GM13976 (cell line): ENCODE results near the gene KCNE3.

Source experiments
- DNase-seq: peaks from one replicate; pipeline ENCODE4 v3.0.0; 2012; ENCODE audit warnings: low spot score
- in situ Hi-C: fragments of 300-500 bp; cut with MboI; formaldehyde crosslinking; loops from one replicate; pipeline ENCODE4 v1.12.0; 2022; ENCODE audit warnings: low sequenced_read_pairs, mixed read lengths, inconsistent platforms; ENCODE audit not compliant: unreplicated experiment
- TF ChIP-seq, protein P1 (sequence below): IDR thresholded peaks from 2 replicates; pipeline ENCODE4 v1.5.1; 2012; ENCODE audit warnings: borderline replicate concordance, mild to moderate bottlenecking; ENCODE audit not compliant: insufficient read depth; ENCODE audit errors: extremely low read depth, missing control alignments, control extremely low read depth

KCNE3 gene

DNA sequence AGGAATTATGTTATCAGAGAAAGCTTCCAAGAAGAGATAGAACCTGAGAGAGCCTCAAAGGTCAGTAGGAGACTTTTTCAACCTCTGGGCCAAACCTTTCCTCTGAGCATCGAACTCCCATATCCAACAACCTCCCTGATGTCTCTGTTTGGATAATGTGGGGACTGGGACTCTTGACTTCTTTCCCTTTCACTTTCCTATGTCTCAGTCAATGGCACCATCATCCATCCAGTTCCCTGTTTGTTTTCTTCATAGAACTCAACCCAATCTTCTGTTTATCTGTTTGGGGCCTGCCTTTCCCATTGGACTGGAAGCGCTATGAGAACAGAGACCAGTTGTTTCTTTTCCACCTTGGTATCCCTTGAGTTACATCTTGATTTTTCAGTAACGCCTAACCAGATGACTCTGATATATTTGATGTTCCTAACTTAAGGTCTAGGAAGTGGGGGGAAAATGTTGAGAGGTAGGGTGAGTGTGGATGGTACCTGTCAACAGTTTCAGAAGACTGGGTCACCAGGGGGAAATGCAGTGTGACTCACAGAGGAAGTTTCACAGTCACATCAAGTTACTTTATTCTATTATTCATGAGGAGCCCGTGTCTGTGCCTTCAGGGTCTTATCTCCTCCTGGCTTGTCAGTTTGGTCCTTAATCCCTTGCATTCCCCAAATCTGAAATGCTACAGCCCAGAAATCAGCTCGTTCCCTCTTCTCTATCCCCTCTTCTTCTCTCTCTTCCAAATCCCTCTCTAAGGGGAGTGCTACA is 4.5 kb upstream of the KCNE3 start:
- in situ Hi-C loops: no loop called here
- TF ChIP-seq, protein P1, sequence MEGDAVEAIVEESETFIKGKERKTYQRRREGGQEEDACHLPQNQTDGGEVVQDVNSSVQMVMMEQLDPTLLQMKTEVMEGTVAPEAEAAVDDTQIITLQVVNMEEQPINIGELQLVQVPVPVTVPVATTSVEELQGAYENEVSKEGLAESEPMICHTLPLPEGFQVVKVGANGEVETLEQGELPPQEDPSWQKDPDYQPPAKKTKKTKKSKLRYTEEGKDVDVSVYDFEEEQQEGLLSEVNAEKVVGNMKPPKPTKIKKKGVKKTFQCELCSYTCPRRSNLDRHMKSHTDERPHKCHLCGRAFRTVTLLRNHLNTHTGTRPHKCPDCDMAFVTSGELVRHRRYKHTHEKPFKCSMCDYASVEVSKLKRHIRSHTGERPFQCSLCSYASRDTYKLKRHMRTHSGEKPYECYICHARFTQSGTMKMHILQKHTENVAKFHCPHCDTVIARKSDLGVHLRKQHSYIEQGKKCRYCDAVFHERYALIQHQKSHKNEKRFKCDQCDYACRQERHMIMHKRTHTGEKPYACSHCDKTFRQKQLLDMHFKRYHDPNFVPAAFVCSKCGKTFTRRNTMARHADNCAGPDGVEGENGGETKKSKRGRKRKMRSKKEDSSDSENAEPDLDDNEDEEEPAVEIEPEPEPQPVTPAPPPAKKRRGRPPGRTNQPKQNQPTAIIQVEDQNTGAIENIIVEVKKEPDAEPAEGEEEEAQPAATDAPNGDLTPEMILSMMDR: no peak
- no peak for DNase-seq

DNA sequence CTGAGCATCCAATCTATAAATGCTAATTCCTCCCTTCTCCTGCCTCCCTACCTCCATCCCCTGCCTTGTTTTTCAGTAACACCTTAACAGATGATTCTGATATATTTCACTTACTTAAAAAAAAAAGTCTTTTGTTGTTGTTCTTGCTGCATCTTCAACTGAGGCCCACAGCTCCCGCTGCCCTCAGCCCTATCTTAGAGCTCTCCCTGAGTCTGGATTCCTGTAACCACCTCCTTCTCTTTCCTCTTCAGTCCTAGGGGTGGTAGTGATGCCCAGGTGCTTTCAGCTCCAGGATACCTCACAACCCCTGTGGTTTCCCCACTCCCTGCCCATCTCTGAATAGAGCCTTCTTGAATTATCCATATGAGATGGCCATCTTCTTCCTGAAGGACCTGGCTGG is 3.7 kb upstream of the KCNE3 start:
- DNase-seq: no peak
- in situ Hi-C loops: no loop called here
- TF ChIP-seq, protein P1: no peak

DNA sequence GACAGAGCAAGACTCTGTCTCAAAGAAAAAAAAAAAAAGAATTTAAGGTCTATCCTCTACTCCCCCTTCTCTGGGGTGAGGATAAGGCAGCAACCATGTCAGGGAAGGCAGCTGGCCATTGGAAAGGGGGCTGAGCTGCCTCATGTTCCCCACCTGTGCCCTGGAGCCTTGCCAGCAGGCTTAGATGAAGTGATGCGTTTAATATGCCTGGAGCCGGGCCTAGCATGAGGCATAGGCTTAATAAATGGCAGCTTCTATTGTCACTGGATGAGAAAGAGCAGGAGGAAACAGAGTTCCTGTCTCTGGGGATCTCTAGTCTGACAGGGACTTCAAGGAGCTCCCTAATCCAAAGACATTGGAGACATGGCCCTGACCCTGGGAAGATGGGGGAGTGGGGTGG is 3.2 kb upstream of the KCNE3 start:
- DNase-seq: no peak
- TF ChIP-seq, protein P1: no peak
- in situ Hi-C loops: no loop called here

DNA sequence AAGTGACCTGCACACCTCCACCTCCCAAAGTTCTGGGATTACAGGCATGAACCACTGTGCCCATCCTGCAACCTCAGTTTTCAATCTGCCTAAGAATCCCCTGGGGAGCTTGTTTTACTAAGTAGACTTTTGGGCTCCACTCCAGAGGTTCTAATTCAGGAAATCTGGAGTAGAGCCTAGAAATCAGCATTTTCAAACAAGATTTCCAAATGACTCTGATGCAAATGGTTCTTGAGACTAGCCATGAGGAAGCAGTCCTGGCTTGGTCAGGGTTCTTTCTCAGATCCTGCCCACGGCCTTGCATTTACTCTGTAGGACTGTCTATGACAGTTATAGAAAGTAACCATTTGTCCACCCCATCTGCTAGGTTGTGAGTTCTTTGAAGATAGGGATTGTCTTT is 1.6 kb upstream of the KCNE3 start:
- in situ Hi-C loops: no loop called here
- DNase-seq: no peak
- TF ChIP-seq, protein P1: no peak

DNA sequence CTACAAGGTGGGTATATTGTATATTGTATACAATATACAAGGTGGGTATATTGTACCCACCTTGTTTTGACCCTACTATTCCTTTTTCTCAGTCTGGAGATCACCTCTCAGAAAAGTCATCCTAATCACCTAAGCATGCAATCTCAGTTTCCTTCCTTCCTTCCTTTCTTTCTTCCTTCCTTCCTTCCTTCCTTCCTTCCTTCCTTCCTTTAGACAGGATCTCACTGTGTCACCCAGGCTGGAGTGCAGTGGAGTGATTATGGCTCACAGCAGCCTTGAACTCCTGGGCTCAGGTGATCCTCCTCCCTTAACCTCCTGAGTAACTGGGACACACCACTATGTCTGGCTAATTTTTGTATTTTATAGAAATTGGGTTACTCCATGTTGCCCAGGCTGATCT is 1.2 kb upstream of the KCNE3 start:
- TF ChIP-seq, protein P1: no peak
- in situ Hi-C loops: no loop called here

DNA sequence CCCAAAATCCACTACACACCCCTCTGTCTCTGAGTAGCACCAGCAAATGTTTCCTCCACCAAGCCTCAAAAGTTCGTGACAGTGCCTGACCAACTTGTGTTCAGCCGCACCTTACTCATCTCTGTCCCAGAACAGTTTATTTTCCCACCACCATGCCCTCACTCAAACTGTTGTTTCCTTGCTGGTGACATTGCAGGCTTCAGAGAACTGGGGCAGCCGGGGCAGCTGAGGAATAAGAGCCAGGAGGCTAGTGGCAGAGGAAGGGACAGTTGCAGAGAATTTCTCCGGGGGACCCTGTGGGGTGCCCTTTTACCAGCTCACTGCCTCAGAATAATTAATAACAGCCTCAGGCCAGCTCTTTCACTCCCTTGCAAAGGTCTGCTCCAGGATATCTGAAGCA is 709 bp upstream of the KCNE3 start:
- no peak for DNase-seq
- TF ChIP-seq, protein P1: no peak

More for the DNA sequence above, 1.2 kb upstream of the KCNE3 start:
- no peak for DNase-seq

More for the DNA sequence above, 709 bp upstream of the KCNE3 start:
- in situ Hi-C loops: no loop called here
